ENCODE measurements around the gene POLD1.
A peak's percentile ranks its signal among the peaks of the same experiment; 100 is the strongest.

Gene POLD1

GRCh38 chr19:50444059-50444458 is 59.9 kb downstream of the POLD1 start:
- no peak for DNase-seq

- DNase-seq = no peak
These were observed 62.9 kb downstream of the POLD1 start for GRCh38 chr19:50447053-50447452.

- DNase-seq = no peak
These were observed 63.6 kb downstream of the POLD1 start for GRCh38 chr19:50447750-50448149.

GRCh38 chr19:50449236-50449899 is 65.2 kb downstream of the POLD1 start:
- no peak for DNase-seq

- DNase-seq = no peak
These were observed 66.4 kb downstream of the POLD1 start for GRCh38 chr19:50450369-50451222.

- DNase-seq = no peak
These were observed 67.0 kb downstream of the POLD1 start for GRCh38 chr19:50451223-50451534.

- no peak for DNase-seq
These were observed 69.1 kb downstream of the POLD1 start for GRCh38 chr19:50453243-50453642.

- DNase-seq = no peak
These were observed 71.8 kb downstream of the POLD1 start for GRCh38 chr19:50455992-50456391.

GRCh38 chr19:50457300-50457699 is 73.2 kb downstream of the POLD1 start:
- no peak for DNase-seq

- no peak for DNase-seq
These were observed 74.4 kb downstream of the POLD1 start for GRCh38 chr19:50458396-50459066.

- no peak for DNase-seq
These were observed 74.9 kb downstream of the POLD1 start for GRCh38 chr19:50459067-50459456.

- DNase-seq = no peak
These were observed 75.5 kb downstream of the POLD1 start for GRCh38 chr19:50459638-50460037.

GRCh38 chr19:50460161-50460765 is 76.1 kb downstream of the POLD1 start:
- peak; percentile 30 for DNase-seq

- DNase-seq = peak; percentile 76
These were observed 77.1 kb downstream of the POLD1 start for GRCh38 chr19:50461066-50461875.

GRCh38 chr19:50462970-50463369 is 78.8 kb downstream of the POLD1 start:
- no peak for DNase-seq

GRCh38 chr19:50464348-50464747 is 80.2 kb downstream of the POLD1 start:
- DNase-seq = no peak

GRCh38 chr19:50465000-50465399 is 80.9 kb downstream of the POLD1 start:
- no peak for DNase-seq

- DNase-seq = no peak
These were observed 82.0 kb downstream of the POLD1 start for GRCh38 chr19:50465986-50466705.

GRCh38 chr19:50466706-50467039 is 82.5 kb downstream of the POLD1 start:
- no peak for DNase-seq

- no peak for DNase-seq
These were observed 83.4 kb downstream of the POLD1 start for GRCh38 chr19:50467566-50467965.

Measured in activated CD4-positive, alpha-beta T cell treated with anti-CD3 and anti-CD28 coated beads for 48 hours (primary cell).